HG03432 (cell line): ENCODE data around the gene TASP1.

ENCODE experiments used
- ATAC-seq: cut with Tn5 transposase; IDR thresholded peaks from one replicate; pipeline ENCODE4 v1.9.1; 2021; ENCODE audit warnings: mild to moderate bottlenecking, moderate library complexity; ENCODE audit not compliant: unreplicated experiment

TASP1 gene

GRCh38 chr20:13447385-13448180, 191.1 kb downstream of the TASP1 start:
- ATAC-seq: no peak

- ATAC-seq: no peak
Measured at GRCh38 chr20:13443690-13444089, 195.0 kb downstream of the TASP1 start.

GRCh38 chr20:13442986-13443385, 195.7 kb downstream of the TASP1 start:
- no peak for ATAC-seq

DNA sequence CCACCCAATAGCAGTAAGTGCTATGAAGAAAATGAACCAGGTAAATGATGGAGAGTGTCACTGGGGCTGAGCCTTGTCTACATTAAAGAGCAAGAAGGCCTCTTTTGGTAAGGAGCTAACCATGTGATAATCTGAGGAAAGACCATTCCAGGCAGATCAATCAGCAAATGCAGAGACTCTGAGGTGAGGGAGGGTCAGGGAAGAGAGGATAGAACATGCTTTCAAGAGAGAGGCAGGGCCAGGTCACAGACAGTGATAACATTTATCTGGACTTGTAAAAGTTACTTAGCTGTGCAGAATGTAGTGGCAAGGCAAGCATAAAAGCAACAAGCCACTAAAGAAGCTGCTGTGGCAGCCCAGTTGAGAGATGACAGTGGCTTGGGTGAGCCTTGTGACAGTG, 197.3 kb downstream of the TASP1 start:
- no peak for ATAC-seq

DNA sequence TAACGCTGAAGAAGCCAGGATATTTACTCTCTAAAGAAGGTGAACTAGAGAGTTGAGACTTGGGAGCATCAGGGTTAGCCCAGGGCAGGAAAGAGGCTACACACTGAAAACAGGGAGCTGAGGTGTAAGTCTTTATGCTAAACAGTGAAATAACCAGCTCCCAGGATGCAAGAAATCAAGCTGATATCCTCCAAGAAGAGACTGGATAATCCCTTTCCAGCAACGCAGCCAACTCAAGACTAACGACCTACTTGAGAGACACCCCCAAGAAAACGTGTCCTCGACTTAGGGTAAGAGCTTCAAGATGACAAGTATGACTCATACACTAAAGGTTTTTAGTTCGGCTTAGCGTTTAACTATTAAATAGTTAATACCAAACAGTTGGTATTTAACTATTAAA, 202.2 kb downstream of the TASP1 start:
- ATAC-seq: no peak

DNA sequence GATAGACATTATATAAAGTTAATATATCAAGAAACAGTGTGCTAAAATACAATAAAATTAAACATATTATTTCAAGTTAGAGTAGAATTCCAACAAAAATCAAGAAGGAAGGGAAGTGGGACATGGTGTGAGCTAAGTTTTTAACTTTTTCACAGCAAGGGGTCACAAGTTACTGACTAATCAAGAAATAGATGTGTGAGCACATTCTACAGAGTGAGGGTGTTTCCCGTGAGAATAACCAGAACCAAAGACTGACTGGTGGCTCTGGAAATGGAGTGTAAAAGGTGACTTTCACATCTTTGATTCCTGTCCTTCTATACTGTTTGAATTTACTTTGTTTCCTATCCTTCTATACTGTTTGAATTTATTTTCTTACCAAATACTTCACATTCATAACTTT, 206.6 kb downstream of the TASP1 start:
- no peak for ATAC-seq

DNA sequence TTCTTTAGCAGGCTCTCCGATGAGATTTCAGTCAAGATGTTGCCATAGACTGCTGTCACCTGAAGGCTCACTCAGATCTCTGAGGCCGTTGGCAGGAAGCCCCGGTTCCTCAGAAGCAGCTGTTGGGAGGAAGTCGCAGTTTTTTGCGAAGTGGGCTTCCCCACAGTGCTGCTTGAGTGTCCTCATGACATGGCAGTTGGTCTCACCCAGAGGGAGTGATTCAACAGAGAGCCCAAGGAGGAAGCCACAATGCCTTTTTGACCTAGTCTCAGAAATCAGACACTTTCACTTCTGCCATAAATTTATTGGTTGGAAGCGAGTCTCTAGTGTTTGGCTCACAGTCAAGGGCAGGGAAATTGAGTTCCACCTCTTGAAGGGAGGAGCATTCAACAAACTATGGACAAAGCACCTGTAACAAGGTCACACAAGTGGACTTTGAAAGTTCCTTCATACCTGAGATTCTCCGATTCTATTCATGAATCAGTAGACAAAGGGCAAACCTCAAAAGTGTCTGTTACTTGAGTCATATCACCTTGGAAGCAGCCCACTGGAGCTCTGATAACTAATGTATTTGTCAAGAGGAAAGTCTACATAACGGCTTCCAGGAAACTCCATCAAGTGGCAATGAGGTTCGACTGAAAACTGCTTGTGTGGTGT, 208.3 kb downstream of the TASP1 start:
- no peak for ATAC-seq

DNA sequence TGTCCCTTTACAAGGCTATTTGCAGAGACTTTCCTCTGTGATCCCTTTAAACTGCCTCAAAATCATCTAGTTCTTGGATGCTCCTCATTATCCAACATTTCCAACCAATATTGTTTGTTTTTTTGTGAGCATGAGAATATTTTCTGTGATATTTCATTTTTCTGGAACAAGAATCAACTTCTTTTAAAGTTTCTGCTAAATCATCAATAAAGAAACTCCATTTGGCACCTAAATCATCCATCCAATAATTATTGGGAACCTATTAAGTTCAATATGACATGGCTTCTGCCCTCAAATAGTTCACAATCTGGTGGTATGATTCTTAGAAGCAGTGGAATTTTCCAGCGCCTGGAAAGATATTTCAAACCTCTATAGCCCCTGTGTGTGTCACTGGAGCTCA, 210.0 kb downstream of the TASP1 start:
- no peak for ATAC-seq

DNA sequence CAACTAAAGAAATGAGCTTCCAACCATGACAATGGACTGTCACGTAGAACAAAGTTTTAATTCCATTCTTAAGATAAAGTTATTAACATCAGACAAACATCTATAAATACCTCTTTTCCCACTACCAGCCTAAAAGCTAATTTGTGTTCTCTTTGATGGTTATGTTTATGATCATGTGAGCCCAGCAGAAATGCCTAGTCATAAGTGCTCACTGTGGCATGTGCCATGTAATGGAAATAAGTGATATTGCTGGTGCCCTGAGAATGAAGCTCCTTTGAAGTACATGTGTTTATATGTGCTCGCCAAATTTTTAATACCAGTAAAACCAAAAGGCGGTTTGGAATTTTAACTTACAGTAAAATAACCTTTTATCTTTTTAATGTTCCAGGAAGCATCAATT, 211.9 kb downstream of the TASP1 start:
- ATAC-seq: no peak

DNA sequence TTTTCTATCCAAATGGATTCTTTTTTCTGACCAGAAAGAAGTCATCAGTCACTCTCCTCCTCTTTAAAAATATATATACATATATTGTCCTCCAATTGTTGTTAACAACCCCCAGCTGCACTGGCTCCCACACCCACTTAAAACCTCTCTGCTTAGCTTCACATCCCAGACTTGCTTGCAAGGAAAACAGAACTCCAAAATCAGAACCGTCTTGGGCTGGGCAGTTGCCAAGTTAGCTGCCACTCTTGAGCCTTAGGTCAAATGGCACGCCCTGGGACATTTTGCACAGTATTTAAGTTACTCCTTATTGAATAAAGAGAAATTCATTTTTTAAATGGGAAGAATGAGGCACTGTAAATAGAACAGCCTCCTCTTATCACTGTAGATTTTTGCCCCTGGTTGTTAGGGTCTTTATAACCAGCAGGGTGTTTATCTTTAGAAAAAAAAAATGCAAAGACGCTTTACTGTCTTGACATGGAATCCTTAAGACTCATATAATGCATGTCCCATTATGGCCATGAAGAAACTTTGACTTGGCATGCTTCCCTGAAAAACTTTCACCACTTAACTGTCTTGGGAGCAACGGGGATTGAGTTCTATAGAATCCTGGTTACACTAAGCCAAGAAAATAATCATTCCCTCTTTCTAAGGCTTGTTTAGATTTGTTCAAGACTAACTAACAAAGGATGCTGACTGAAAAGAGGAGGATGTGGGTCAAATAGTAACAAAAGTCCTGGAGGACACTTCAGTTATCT, 213.2 kb downstream of the TASP1 start:
- no peak for ATAC-seq

- ATAC-seq: no peak
Measured at GRCh38 chr20:13424174-13424833, 214.4 kb downstream of the TASP1 start.

- ATAC-seq: no peak
Measured at GRCh38 chr20:13423472-13424173, 215.1 kb downstream of the TASP1 start.

DNA sequence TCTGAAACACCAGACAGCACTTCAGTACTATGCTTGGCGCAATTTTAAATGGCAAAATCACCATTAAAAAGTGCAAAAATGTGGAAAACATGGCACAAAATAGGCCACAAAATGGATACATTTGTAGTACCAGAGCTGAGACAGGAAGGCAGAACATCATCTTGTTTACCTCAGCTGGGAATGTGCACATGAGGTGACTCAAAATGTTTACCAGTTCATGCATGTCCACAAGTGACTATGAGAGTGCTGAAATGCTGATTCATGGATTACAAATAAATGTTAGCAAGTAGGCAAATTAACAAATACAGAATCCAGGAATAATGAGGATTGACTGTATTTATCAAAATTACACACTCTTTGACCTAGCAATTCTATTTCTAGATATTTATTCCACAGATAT, 216.1 kb downstream of the TASP1 start:
- ATAC-seq: no peak

GRCh38 chr20:13420625-13421024, 218.1 kb downstream of the TASP1 start:
- no peak for ATAC-seq

DNA sequence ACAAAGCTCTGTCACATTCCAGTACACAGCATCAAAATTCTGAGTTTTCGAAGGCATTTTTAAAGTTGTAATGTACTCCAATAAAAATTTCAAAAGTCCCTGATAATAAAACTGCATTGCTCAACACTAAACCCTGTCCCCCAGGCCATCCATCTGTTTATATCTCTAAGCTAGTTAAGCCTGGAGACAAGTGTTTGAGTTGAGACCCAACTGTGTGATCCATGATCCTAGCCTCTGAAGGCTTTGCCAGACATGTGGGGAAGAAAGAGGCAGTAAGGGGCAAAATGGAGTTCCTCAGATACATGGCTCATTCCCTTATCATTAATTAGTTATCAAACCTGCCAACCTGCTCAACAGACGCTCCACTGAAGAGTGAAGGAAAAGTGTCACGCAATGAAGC, 219.3 kb downstream of the TASP1 start:
- ATAC-seq: no peak

- no peak for ATAC-seq
Measured at GRCh38 chr20:13418263-13419229, 220.2 kb downstream of the TASP1 start.

DNA sequence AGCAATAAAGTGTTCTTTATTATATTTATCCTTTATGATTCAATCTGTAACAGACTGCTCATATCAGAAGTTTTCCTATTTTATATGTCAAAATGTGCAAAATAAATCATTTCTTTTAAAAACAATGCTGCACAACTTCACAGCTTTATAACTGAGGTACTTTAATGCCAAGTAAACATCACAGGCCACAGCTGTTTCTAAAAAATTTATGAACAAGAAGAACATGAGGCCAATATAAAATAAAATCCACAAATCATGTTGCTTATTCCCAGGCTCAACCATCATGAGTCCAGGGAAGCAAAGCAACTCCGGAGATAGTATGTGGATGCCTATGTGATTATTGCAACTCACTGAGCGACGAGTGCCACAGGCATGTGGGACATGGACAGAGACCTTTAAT, 222.2 kb downstream of the TASP1 start:
- no peak for ATAC-seq

- no peak for ATAC-seq
Measured at GRCh38 chr20:13412806-13413445, 225.8 kb downstream of the TASP1 start.

DNA sequence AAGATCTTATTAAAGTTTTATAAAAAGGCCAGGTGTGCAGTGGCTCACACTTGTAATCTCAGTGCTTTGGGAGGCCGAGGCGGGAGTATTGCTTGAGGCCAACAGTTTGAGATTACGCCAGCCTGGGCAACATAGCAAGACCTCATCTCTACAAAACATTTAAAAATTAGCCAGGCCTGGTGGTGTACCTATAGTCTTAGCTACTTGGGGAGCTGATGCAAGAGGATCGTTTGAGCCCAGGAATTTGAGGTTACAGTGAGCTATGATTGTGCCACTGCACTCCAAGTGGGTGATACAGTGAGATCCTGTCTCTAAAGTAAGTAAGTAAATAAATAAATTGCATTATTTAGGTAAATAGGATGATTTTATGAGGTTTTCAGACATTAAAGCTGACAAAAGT, 234.4 kb downstream of the TASP1 start:
- ATAC-seq: no peak
